Mammary epithelial cell (primary cell): Measurements from ENCODE around the gene KRTAP25-1.

Source experiments
- EZH2 ChIP-seq: IDR thresholded peaks from 2 replicates; pipeline ENCODE4 v1.6.1; 2012; ENCODE audit warnings: low read length, inconsistent platforms, borderline replicate concordance
- TF ChIP-seq, protein P1 (sequence below), 2 donors: IDR thresholded peaks in 1 of 2; conservative IDR thresholded peaks in 1 of 2; 2 replicates each; pipeline ENCODE4 v1.5.1; 2011 to 2012; ENCODE audit warnings: inconsistent platforms in 2 of 2, low read length in 2 of 2, mild to moderate bottlenecking in 2 of 2, control low read depth in 1 of 2, low read depth in 1 of 2; ENCODE audit not compliant: insufficient read depth in 1 of 2; ENCODE audit errors: extremely low read depth in 1 of 2

DNA sequence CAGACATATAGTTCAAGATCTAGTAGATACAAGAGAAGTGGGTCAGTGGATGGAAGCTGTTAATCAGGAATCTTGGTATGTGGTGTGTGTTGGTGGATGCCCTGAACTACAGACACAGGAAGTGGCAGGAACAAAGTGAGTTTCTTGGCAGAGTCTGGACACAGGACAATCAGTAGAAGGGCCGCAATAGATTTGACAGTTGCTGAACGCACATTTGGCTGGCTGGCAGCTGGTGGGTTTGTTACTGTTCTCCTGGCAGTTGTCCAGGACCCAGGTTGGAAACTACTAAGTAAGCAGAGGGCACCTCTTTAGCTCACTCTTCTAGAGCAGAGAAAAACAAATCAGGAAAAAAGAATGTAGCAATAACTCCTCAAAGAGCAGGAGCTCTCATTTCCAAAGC is 17.6 kb upstream of the KRTAP25-1 start:
- TF ChIP-seq, protein P1, sequence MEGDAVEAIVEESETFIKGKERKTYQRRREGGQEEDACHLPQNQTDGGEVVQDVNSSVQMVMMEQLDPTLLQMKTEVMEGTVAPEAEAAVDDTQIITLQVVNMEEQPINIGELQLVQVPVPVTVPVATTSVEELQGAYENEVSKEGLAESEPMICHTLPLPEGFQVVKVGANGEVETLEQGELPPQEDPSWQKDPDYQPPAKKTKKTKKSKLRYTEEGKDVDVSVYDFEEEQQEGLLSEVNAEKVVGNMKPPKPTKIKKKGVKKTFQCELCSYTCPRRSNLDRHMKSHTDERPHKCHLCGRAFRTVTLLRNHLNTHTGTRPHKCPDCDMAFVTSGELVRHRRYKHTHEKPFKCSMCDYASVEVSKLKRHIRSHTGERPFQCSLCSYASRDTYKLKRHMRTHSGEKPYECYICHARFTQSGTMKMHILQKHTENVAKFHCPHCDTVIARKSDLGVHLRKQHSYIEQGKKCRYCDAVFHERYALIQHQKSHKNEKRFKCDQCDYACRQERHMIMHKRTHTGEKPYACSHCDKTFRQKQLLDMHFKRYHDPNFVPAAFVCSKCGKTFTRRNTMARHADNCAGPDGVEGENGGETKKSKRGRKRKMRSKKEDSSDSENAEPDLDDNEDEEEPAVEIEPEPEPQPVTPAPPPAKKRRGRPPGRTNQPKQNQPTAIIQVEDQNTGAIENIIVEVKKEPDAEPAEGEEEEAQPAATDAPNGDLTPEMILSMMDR (conservative IDR thresholded peaks at IDR 0.05 in 1 of 2, IDR thresholded peaks at IDR 0.05 in 1 of 2; ENCODE audit: extremely low read depth in 1 of 2, insufficient read depth in 1 of 2, low read depth in 1 of 2, low read length in 2 of 2), result no peak
- no peak for TF ChIP-seq EZH2
